WI38 (cell line): Measurements from ENCODE around the gene EPHB1.

ENCODE experiments used
- H3K4me3 ChIP-seq: 2 replicates; pipeline ENCODE4 v1.5.1; 2011; ENCODE audit warnings: low read depth, mild to moderate bottlenecking, control low read depth, low read length
- CTCF ChIP-seq: IDR thresholded peaks from 2 replicates; pipeline ENCODE4 v1.5.1; 2012; ENCODE audit warnings: low read depth, mild to moderate bottlenecking, control low read depth, low read length

The EPHB1 gene

GRCh38 chr3:135190658-135191057 is 395.6 kb downstream of the EPHB1 start:
- H3K4me3 ChIP-seq: no peak overlapping the region
- TF ChIP-seq CTCF: no peak

GRCh38 chr3:135191708-135192107 is 396.6 kb downstream of the EPHB1 start:
- TF ChIP-seq CTCF: no peak
- H3K4me3 ChIP-seq: no peak overlapping the region

GRCh38 chr3:135192929-135193328 is 397.9 kb downstream of the EPHB1 start:
- TF ChIP-seq CTCF: no peak
- H3K4me3 ChIP-seq: no peak overlapping the region

- no peak for TF ChIP-seq CTCF
- H3K4me3 ChIP-seq: no peak overlapping the region
Measured at GRCh38 chr3:135197246-135197645, 402.2 kb downstream of the EPHB1 start.

GRCh38 chr3:135197856-135198255 is 402.8 kb downstream of the EPHB1 start:
- TF ChIP-seq CTCF: no peak
- H3K4me3 ChIP-seq: no peak overlapping the region

- H3K4me3 ChIP-seq: no peak overlapping the region
- no peak for TF ChIP-seq CTCF
Measured at GRCh38 chr3:135199137-135199536, 404.1 kb downstream of the EPHB1 start.

GRCh38 chr3:135203026-135203425 is 408.0 kb downstream of the EPHB1 start:
- TF ChIP-seq CTCF: no peak
- H3K4me3 ChIP-seq: no peak overlapping the region
